GM12864 (cell line): ENCODE data around the gene P3H3.

ENCODE experiments used
- DNase-seq: peaks from one replicate; pipeline ENCODE4 v3.0.0-alpha.2; 2011; ENCODE audit warnings: low read depth
- H3K4me3 ChIP-seq: 2 replicates; pipeline ENCODE4 v1.5.1; 2011; ENCODE audit warnings: mild to moderate bottlenecking, low read depth, low read length, control low read depth
- CTCF ChIP-seq: IDR thresholded peaks from 2 replicates; pipeline ENCODE4 v1.5.1; 2011; ENCODE audit warnings: low read depth, mild to moderate bottlenecking, moderate library complexity, low read length, control low read depth, inconsistent platforms; ENCODE audit errors: missing control alignments

The P3H3 gene

GRCh38 chr12:6823182-6824084 is 4.8 kb upstream of the P3H3 start:
- no peak for DNase-seq
- no peak overlapping the region for H3K4me3 ChIP-seq
- no peak for TF ChIP-seq CTCF

- no peak overlapping the region for H3K4me3 ChIP-seq
- TF ChIP-seq CTCF = no peak
- DNase-seq = no peak
Measured at GRCh38 chr12:6824085-6824775, 4.0 kb upstream of the P3H3 start.

GRCh38 chr12:6824901-6825381 is 3.3 kb upstream of the P3H3 start:
- no peak overlapping the region for H3K4me3 ChIP-seq
- TF ChIP-seq CTCF = no peak
- DNase-seq = no peak

- TF ChIP-seq CTCF = peak; percentile 96
- peak; percentile 24 for DNase-seq
Measured at GRCh38 chr12:6825398-6826124, 2.6 kb upstream of the P3H3 start.

GRCh38 chr12:6826125-6826733 is 2.0 kb upstream of the P3H3 start:
- TF ChIP-seq CTCF = no peak
- DNase-seq = no peak
- no peak overlapping the region for H3K4me3 ChIP-seq

More at GRCh38 chr12:6825398-6826124, 2.6 kb upstream of the P3H3 start:
- no peak overlapping the region for H3K4me3 ChIP-seq

- no peak for DNase-seq
- TF ChIP-seq CTCF = no peak
- H3K4me3 ChIP-seq = no peak overlapping the region
Measured at GRCh38 chr12:6826734-6827436, 1.3 kb upstream of the P3H3 start.
